ENCODE results near the gene EDIL3. TPM values are rescaled to one million over a fixed set of nuclear protein-coding genes. Genes with fewer than 3 reads are reported as not detected.

The EDIL3 gene
- total and polyA plus RNA-seq, 12 donors: 4.6 to 59.7 (median 13.7) TPM

- Histone ChIP-seq H3K27me3 (no peaks in the 10 kb centered on the region), H3K4me1 (replicated peaks in 1 of 2) (no peaks in the 10 kb centered on the region), H3K27ac (no peak overlapping the region), H3K36me3 (replicated peaks in 1 of 2) (no peaks in the 10 kb centered on the region), H3K9me3 (replicated peaks in 1 of 3) (peaks cover 0 to 4% (median 0%) of the 10 kb centered on the region in 3 donors), H3K4me3 (no peak overlapping the region)
- intact Hi-C loops (cut with DNase I): loop anchor here in 1 of 2 donors (10.0 kb wide), 1 partner anchor 766 kb away; no protein-coding TSS in a partner anchor
- no peak for DNase-seq
- TF ChIP-seq POLR2A (IDR thresholded peaks at IDR 0.05): no peak
- no peak for TF ChIP-seq CTCF (IDR thresholded peaks at IDR 0.05)
Measured at GRCh38 chr5:84279234-84279633, 105.4 kb downstream of the EDIL3 start.

GRCh38 chr5:84275609-84276008, 109.1 kb downstream of the EDIL3 start:
- Histone ChIP-seq H3K36me3 (replicated peaks in 1 of 2) (no peaks in the 10 kb centered on the region), H3K4me3 (no peak overlapping the region), H3K27me3 (no peaks in the 10 kb centered on the region), H3K27ac (no peak overlapping the region), H3K4me1 (replicated peaks in 1 of 2) (no peaks in the 10 kb centered on the region), H3K9me3 (replicated peaks in 1 of 3) (no peaks in the 10 kb centered on the region)
- WGBS, 4 donors: 91 to 95% (median 95%) methylated on average over 1 of the region's 1 CpG
- DNase-seq: no peak
- intact Hi-C loops (cut with DNase I): loop anchor here in 1 of 2 donors (10.0 kb wide), 1 partner anchor 769 kb away; no protein-coding TSS in a partner anchor
- no peak for TF ChIP-seq CTCF (IDR thresholded peaks at IDR 0.05)
- TF ChIP-seq POLR2A (IDR thresholded peaks at IDR 0.05): no peak

GRCh38 chr5:84274585-84275468, 109.9 kb downstream of the EDIL3 start:
- H3K4me1 ChIP-seq (replicated peaks in 1 of 2): no peaks in the 10 kb centered on the region
- no peaks in the 10 kb centered on the region for H3K27me3 ChIP-seq
- intact Hi-C loops (cut with DNase I): loop anchor here in 1 of 2 donors (10.0 kb wide), 1 partner anchor 770 kb away; no protein-coding TSS in a partner anchor
- DNase-seq: peak; percentile 21 to 76 (median 54)
- H3K9me3 ChIP-seq (replicated peaks in 1 of 3): no peaks in the 10 kb centered on the region
- no peak for TF ChIP-seq POLR2A (IDR thresholded peaks at IDR 0.05)
- TF ChIP-seq CTCF (IDR thresholded peaks at IDR 0.05): peak; percentile 49 to 62 (median 56)
- 53 to 63% (median 59%) methylated on average over 3 of the region's 3 CpGs for WGBS, 4 donors
- H3K27ac ChIP-seq: no peak overlapping the region
- no peak overlapping the region for H3K4me3 ChIP-seq
- no peaks in the 10 kb centered on the region for H3K36me3 ChIP-seq (replicated peaks in 1 of 2)

GRCh38 chr5:84273517-84273883, 111.2 kb downstream of the EDIL3 start:
- H3K4me3 ChIP-seq: no peak overlapping the region

More at GRCh38 chr5:84273517-84273883, 111.2 kb downstream of the EDIL3 start:
- H3K9me3 ChIP-seq (replicated peaks in 1 of 3): no peaks in the 10 kb centered on the region
- DNase-seq: no peak
- H3K4me1 ChIP-seq (replicated peaks in 1 of 2): no peaks in the 10 kb centered on the region
- no peaks in the 10 kb centered on the region for H3K27me3 ChIP-seq
- TF ChIP-seq POLR2A (IDR thresholded peaks at IDR 0.05) (no peak), CTCF (IDR thresholded peaks at IDR 0.05) (no peak)
- H3K36me3 ChIP-seq (replicated peaks in 1 of 2): no peaks in the 10 kb centered on the region
- WGBS, 4 donors: 85 to 93% (median 91%) methylated on average over 2 of the region's 2 CpGs
- intact Hi-C loops (cut with DNase I): loop anchor here in 1 of 2 donors (10.0 kb wide), 1 partner anchor 771 kb away; no protein-coding TSS in a partner anchor
- H3K27ac ChIP-seq: no peak overlapping the region
